GM19043 (cell line): Measurements from ENCODE around the gene CDK18.

ENCODE experiments used
- ATAC-seq: cut with Tn5 transposase; IDR thresholded peaks from one replicate; pipeline ENCODE4 v1.9.1; 2021; ENCODE audit warnings: low read depth; ENCODE audit not compliant: unreplicated experiment

The CDK18 gene

DNA sequence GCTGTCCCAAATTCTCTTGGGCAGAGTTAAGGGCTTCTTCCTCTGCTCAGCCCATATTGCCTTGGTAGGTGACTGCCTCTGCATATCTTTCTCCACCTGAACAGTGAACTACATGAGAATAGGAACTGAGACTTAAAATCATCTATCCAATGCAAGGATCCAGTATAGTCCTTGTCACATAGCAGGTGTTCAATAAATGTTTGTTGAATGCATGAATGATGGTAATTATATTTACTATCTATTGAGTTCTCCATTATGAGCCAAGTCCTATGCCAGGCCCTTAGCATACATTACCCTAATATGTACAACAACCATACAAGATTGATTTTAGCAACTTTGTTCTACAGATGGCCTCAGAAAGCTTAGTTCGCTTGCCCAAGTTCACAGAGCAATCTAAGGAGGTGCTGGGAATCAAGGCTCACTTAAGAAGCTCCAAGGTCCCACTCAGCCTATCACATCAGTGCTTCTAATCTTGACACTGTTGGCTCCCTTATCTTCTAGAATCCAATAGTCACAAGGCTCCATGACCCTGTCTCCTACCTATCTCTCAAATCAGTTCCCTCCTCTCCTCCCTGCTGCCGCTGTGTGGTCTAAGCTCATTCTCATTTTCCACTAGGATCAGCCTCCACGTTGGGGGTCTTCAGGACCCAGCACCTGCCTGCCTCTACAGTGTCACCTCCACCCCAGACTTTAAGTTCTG lies 2.2 kb upstream of the CDK18 start:
- no peak for ATAC-seq

DNA sequence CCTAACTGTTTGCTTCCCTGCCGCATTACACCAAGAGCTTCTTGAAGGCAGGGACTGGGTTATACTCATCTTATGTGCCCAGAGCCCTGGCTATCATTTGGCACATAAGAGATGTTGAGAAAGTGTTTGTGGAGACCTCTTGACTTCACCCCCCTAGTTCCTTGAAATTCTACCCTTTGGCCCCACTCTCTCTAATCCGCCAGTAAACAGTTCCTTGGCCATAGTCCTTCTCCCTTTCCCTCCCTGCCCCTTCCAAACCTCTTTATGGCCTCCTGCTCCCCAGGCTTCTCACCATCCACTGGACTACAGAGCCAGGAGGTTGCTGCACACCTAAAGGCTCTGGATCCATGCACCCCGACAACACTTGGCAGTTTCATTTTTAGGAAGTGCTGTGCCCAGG lies 1.5 kb upstream of the CDK18 start:
- ATAC-seq: no peak

DNA sequence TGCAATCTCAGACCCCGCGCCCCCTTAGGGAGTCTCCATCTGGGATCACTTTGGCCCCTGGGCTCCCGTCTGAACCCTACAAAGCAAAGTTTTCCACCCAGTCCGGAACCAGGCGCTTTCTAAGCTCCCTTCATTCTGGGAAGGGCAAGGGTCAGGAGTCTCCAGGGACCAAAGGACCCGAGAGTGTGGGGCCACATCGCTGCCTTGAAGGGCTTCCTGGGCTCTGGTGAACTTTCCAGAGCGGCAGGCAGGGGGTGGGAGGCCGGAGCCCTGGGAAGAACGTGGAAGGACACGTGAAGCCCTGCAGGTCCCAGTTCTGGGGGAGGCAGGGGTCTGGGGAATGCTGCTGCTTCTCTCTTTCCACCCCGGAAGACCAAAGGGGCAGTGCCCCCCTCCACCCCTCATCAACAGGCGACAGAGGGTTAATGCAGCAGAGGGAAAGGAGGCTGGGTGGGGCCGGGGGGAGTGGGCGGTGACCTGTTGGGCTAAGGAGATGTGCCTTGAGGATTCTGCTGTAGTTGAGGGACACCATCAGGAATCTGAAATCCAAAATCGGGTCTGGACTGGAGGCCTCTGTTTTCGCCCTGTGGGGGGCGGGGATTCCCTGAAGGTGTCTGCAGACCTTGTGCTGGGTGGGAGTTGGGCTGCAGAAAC lies 734 bp downstream of the CDK18 start:
- ATAC-seq: no peak

DNA sequence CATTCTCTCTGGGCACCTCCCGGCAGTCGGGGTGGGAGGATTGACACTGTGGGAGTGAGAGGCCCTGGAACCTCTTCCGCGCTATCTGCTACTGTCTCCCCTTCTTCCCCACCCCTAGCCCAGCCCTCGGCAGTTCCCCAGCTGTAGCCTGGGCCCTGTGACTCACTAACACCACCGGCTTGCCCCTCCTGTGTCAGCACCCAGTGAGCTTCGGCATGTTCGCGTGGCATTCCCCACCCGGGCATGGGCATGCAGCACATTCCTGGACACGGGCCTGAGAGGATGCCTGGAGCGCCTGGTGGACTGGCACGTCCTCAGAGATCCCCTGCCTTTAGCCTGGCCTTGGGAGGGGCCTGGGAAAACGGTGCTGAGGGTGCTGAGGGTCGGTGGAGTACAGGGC lies 1.3 kb downstream of the CDK18 start:
- no peak for ATAC-seq

DNA sequence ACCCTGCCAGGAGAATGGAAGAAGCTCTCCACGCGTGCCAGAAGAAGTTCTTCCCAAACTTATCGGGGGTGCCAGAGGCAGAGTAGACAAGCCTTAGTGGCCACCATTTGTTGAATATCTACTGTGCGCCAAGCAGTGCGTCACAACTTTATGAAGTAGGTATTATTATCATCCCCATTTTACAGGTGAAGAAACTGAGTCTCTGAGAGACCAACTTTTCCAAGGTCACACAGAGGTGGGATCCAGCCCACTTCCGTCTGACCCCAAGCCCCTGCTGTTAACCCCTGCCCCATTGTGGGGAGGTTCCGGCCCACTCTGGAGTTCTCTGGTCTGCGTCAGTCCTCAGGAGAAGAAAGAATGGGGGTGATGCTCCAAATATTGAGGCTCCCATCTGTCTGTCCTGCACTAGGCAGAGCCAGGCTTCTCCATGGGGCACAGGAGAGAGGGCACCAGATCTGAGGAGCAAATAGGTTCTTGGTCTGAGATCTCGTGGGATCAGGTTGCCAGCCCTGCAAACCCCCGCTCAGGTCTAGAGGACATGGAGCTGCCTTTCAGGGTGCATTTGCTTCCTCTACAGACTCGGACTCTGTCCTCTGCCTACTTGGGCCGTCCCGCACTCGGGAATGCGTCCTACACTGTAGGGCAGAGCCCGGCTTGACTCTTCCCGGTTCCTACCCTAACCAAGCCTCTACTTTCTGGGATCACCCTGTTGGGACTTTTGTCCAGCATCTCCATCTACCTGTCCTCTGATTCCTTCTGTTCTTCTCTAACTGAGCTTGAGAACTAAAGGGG lies 2.1 kb downstream of the CDK18 start:
- no peak for ATAC-seq

DNA sequence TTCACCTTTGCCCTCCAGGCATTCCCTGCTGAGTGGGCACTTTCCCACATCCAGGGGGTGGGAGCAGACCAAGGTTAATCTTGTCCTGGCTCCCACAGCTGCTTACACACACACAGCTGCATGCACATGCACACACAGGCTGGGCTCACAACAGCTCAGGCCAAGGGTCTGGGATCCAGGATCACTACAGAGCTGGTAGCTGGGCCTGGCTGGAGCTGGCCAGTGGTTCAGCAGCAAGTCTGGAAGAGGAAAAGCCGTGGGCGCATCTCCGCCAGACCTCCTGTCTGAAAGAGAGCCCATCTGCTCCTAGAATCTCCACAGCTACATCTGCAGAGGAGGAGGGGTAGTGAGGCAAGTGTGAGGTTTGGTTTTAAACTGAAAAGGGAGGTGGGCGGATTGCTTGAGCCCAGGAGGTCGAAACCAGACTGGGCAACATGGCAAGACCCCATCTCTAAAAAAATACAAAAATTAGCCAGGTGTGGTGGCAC lies 3.8 kb downstream of the CDK18 start:
- ATAC-seq: no peak

DNA sequence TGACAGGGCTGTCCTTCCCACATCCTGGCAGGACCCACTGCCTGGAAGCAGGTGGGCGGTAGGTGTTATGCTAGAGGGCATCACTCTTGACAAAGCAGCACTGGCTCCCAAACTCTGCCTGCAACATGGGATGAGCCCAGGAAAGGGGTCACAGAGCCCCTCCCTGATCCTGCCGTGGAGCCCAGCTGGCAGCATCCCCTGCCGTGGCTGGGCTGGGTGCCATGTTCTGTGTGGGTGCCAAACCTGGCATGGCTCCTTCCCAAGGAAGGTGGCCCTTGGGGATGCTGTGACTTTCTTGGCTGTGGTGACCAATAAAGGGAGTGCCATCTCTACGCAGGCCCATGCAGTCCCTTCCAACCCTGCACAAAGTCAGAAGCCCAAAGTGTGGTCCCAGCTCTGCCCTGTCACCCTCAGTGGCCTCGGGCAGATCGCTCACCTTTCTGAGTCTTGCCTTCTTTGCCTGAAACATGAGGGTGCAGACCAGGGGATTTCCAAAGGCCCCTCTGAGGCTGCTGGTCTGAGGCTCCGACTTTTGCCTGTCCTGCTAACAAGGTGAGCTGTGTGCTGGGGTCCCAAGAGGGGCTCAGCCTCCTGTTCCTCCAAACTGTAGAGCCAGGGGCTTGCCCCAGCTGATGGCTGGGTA lies 6.0 kb downstream of the CDK18 start:
- ATAC-seq: no peak

DNA sequence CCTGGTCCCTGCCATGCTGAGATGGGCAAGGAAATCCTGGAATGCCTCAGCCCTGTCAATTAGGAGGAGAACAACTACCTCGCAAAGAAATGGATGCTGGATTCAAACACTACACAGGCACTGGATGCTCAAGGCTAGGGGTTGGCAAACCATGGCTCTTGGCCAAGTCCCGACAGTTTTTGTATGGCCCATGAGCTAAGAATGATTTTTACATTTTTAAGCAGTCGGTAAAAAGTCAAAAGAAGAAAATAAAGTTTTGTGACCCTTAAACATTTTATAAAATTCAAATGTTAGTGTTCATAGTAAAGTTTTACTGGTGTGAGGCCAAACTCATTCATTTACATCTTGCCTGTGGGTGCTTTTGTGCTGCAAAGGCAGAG lies 6.5 kb downstream of the CDK18 start:
- no peak for ATAC-seq

DNA sequence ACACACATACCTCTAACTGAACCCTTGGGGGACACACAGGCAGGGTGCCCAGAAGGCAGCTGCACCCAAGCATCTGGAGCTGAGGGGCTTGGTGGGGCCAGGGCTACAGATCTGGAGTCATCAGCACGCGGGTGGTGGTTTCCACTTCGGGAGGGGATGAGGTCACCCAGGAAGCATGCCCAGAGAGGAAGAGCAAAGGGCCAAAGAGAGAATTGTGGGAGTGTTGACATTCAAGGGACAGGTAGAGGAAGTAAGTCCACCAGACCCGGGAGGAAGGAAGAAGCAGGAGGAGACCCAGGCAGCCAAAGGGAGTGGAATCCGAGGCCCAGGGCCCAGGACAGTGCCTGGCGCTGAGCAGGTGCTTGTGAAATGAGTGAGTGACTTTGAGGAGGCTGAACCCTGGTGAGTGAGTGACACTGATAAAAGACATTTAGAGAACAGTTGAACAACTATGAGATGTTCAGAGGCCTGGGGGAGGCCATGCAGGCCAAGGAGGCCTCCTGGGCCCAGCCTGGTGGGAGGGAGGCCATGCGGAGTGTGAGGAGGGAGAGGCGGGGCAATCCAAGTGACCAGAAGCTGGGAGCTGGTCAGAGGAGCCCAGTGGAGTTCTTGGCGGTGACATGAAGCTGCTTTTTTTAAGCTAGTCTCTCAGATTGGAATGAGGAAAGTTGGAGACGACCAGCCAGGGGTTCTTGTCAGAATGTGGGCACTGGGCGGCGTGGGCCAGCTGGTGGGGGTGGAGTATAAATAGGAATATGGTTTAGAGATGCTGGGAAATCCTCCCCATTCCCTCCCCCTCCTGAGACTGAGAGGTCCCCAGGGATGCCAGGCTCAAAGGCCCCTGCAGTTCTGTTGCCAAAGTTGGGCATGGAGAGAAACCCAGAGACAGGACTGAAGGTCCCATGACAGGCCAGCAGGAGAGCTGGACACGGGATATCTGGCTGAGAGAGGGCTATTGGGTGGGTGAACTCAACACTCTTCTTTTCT lies 7.9 kb downstream of the CDK18 start:
- ATAC-seq: no peak

DNA sequence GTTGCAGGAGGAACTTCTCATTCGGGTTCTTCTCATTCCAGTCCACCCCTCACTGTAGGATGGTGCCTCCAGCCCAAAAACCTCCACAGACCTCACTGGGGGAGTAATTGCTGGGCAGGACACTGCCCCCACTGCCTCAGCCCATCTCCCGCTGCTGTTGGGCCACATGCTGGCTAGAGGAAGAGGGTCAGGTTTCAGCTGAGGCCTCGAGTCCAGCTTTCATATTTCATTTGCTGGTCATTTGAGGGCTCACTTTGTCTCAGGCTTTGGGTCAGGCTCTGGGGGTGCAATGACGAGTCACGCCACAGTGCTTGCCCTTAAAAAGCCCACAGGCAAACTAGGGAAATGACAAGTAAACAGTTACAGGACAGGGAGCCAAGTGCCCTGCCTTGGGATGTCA lies 9.3 kb downstream of the CDK18 start:
- ATAC-seq: no peak

DNA sequence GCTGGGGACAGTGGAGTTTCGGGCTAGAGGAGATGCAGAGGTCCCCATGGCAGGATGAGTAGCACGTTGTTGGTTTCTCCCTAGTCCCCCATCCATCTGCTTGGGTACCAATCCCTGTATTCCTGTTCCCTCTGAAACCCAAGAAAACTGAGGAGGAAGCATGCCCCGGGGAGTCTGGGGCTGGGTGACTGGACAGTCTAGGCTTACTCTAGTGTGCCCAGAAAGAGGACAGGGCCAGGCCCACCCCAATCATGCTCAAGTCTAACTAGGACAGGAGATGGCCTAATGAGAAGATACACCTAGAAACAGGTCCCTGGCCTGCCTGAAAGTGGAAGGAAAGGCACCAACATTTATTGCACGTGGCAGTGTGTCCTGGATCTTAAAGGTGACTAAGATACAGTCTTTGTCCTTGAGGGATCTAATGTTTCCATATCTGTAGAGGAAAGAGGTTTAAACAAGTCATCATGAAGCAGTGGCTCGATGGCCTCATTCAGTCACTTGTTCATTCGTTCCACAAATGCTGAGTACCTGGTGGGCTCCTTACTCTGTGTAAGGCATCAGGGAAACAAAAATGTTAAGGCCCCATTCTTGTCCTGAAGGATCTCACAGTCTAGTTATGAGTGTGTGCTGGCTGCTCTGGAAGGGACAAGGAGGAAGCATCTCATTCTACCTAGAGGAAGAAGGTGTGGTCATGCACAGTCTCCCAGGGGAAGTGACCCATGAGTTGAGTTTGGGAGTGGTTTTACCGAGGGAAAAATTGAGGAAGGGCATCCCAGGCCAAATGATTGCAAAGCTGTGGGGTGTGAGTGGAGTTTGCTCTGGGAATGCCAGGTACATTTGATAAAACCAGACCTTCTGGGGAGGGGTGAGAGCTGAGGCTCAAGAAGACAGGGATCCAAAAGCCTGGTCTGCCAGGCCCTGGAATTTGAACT lies 10.0 kb downstream of the CDK18 start:
- ATAC-seq: no peak

DNA sequence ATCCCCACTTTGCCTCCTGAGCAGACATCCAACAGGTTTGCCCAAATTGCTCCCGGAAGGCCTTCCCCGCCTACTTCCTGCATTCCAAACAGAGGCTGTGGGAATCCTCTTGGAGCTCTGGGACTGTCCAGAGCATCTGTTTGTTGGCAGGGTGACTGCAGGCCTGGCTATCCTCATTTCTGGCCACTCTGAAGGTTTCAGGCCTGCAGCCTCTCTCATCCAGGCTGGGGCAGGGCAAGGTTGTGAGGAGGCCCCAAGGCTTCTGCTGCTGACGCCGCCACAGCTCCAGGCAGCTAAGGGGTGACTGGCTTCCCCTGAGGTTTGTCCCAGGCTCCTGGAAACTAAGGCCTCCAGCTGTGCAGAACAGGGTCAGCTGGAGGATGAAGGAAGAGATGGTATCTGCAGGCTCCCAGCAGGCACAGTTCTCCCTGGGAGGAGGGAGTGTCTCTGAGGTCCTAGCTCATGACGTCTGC lies 11.3 kb downstream of the CDK18 start:
- ATAC-seq: no peak

DNA sequence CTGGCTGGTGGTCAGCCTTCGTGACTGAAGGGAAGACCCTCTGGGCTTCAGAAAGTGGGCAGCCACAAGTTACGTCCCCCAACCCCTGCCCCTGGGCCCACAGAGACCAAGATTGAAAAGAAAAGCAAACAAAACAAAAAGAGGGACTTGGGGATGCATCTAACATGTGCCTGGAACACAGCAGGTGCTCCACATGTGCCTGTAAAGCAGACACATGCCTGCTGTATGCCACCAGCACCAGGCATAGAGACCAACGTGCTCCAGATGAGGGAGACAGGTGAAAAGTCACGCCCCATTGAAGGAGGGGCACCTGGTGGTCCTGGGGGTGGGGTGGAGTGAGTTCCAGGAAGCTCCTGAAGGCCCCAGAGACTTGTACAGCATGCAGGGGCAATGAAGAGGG lies 11.9 kb downstream of the CDK18 start:
- ATAC-seq: no peak

DNA sequence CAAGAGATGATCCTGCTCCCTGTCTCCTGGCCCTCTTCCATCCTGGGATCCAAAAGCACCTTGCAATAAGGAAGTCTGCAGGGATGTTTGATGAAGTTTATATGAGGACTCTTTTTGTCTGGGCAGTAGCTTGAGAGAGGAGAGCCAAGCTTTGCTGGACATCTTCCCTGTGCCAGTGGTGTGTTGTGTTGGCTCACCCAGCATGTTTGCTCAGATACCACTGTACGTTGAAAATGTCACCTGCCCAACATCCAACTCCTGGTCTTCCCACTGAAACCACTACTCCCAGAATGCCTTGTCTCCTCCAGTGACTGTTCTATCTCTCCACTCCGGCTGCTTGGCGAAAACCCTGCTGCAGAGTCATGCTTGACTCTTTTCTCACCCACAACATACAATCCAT lies 12.8 kb downstream of the CDK18 start:
- ATAC-seq: no peak

DNA sequence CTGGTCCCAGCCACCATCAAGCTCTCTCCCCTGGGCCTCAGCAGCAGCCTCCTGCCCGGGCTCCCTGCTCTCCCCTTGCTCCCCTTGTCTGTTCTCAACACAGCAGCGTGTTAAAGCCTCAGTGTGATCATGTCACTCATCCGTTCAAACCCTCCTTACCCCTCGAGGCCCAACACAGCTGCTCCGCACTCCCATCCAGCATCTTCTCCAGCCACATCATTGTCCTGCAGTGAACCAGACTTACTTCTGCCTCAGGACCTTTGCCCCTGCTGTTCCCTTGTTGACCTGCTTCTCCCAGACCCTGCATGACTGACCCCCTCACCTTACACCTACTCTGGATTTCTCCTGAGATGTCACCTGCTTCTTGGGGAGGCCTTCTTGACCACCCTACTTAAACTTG lies 13.3 kb downstream of the CDK18 start:
- no peak for ATAC-seq

DNA sequence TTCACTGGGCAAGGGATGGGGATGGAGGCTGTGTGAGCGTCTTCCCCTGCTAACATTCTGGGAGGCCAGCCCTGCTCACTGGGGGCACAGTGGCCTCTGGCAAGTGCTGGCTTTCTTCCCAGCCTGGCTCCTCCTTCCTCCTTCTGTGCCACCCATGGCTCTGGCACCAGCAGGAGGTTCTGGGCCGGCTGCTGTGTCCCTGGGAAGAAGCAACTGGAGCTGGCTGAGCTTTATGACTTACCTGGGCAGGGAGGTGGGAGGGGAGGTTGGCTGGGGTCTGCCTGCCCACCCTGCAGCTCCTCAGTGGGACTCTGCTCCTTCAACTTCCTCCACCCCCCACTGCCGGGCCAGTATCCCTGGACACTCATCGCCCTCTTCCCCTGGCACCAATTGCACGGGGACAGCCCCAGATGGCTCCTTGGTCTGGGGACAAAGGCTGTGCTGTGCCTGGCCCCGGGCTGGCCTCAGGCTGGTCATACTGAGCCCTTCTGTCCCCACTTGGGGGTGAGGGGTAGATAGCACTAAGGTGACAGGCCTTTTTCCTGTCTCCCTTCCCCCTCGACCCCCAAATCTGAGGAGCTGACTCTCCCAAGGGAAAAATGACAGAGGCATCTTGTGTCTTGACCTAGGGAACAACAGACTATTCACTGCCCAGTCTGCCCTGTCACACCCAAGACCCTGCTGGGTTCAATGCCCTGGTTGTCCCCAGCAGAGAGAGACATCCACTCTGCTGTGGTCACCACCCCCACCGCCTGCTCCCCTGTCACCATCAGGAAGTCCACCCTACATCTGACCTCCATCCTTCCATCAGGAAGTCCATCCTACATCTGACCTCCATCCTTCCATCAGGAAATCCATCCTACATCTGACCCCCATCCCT lies 14.4 kb downstream of the CDK18 start:
- no peak for ATAC-seq

DNA sequence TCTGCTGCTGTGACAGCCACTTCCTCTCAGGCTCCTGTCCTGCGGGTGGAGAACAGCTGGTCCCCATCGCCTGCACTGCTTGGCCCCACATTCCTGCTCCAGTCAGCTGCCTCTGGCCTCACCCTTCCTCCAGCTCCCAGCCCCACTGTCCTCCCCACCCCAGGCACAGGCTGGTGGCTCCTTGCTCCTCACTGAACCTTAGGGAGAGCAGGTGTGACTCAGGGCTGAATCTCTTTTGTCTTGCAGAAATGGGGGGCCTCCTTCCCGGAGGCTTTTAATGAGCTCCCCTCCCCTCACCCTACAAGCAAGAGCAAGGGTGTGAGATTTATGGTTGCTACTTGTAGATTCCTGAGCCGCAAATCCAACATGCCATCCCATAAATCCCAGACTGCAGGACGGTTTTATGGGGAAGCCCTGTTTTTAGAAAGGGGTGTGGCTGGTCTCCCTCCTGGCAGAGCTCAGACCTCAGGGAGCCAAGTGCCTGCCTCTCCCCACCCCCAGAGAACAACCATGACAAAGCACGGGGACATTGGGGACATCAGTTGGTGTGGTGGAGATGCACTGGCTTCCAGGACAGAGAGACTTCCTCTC lies 15.2 kb downstream of the CDK18 start:
- no peak for ATAC-seq
